Neural crest cell (in vitro differentiated cells): Measurements from ENCODE around the gene HEBP2. TPM values are rescaled to one million over a fixed set of nuclear protein-coding genes. Genes with fewer than 3 reads are reported as not detected.

Experiments
- DNase-seq: peaks from one replicate; pipeline ENCODE4 v3.0.0; 2021; ENCODE audit warnings: low read depth, mixed read lengths, low spot score
- H3K27ac Mint-ChIP-seq: one replicate; pipeline ENCODE4 v1.8.0; 2021; ENCODE audit warnings: mild to moderate bottlenecking, mixed read lengths; ENCODE audit not compliant: unreplicated experiment
- H3K27me3 Mint-ChIP-seq: 2 replicates; pipeline ENCODE4 v1.8.0; 2021; ENCODE audit warnings: low read depth, mild to moderate bottlenecking, mixed read lengths
- H3K36me3 Mint-ChIP-seq: 2 replicates; pipeline ENCODE4 v1.8.0; 2021; ENCODE audit warnings: low read depth, mild to moderate bottlenecking, mixed read lengths
- H3K4me1 Mint-ChIP-seq: 2 replicates; pipeline ENCODE4 v1.8.0; 2021; ENCODE audit warnings: mixed read lengths
- H3K4me3 Mint-ChIP-seq: one replicate; pipeline ENCODE4 v1.8.0; 2021; ENCODE audit warnings: mild to moderate bottlenecking, mixed read lengths
- H3K9me3 Mint-ChIP-seq: 2 replicates; pipeline ENCODE4 v1.8.0; 2021; ENCODE audit warnings: mixed read lengths
- CTCF ChIP-seq: fragments of 200-600 bp; sonication (generic); conservative IDR thresholded peaks from 2 replicates; pipeline ENCODE4 v1.5.0; 2021; ENCODE audit warnings: antibody characterized with exemption, mild to moderate bottlenecking
- total RNA-seq: library from RNA; stranded (reverse); gene quantifications from 2 replicates; pipeline ENCODE4 v1.2.1, GENCODE V29; 2021

HEBP2 gene
- total RNA-seq, 1 donor from 2014 or later: 26.5 TPM

- Mint-ChIP-seq H3K27me3 (no peaks in the 10 kb centered on the region), H3K4me1 (peaks cover 8% of the 10 kb centered on the region), H3K27ac (no peak overlapping the region), H3K4me3 (no peak overlapping the region), H3K36me3 (peaks cover 49% of the 10 kb centered on the region), H3K9me3 (peaks cover 4% of the 10 kb centered on the region)
- TF ChIP-seq CTCF: no peak
- no peak for DNase-seq
Measured at GRCh38 chr6:138416206-138416605, 12.2 kb downstream of the HEBP2 start.

GRCh38 chr6:138417493-138418117 is 13.6 kb downstream of the HEBP2 start:
- no peak overlapping the region for H3K4me3 Mint-ChIP-seq
- DNase-seq: no peak
- peaks cover 56% of the 10 kb centered on the region for H3K36me3 Mint-ChIP-seq
- H3K9me3 Mint-ChIP-seq: peaks cover 4% of the 10 kb centered on the region
- TF ChIP-seq CTCF: no peak
- H3K27ac Mint-ChIP-seq: no peak overlapping the region
- H3K4me1 Mint-ChIP-seq: peaks cover 8% of the 10 kb centered on the region
- H3K27me3 Mint-ChIP-seq: no peaks in the 10 kb centered on the region

GRCh38 chr6:138418118-138418742 is 14.2 kb downstream of the HEBP2 start:
- Mint-ChIP-seq H3K27me3 (no peaks in the 10 kb centered on the region), H3K36me3 (peaks cover 58% of the 10 kb centered on the region), H3K9me3 (peaks cover 4% of the 10 kb centered on the region), H3K4me3 (no peak overlapping the region), H3K4me1 (peaks cover 8% of the 10 kb centered on the region), H3K27ac (no peak overlapping the region)
- DNase-seq: no peak
- TF ChIP-seq CTCF: no peak

- H3K36me3 Mint-ChIP-seq: peaks cover 53% of the 10 kb centered on the region
- no peaks in the 10 kb centered on the region for H3K27me3 Mint-ChIP-seq
- no peaks in the 10 kb centered on the region for H3K4me1 Mint-ChIP-seq
- no peak overlapping the region for H3K4me3 Mint-ChIP-seq
- TF ChIP-seq CTCF: no peak
- no peak overlapping the region for H3K27ac Mint-ChIP-seq
- H3K9me3 Mint-ChIP-seq: peaks cover 4% of the 10 kb centered on the region
- DNase-seq: no peak
Measured at GRCh38 chr6:138419766-138420165, 15.7 kb downstream of the HEBP2 start.

- H3K36me3 Mint-ChIP-seq: peaks cover 50% of the 10 kb centered on the region
- no peaks in the 10 kb centered on the region for H3K27me3 Mint-ChIP-seq
- H3K4me3 Mint-ChIP-seq: no peak overlapping the region
- H3K9me3 Mint-ChIP-seq: peaks cover 4% of the 10 kb centered on the region
- no peaks in the 10 kb centered on the region for H3K4me1 Mint-ChIP-seq
- no peak overlapping the region for H3K27ac Mint-ChIP-seq
- TF ChIP-seq CTCF: no peak
- DNase-seq: no peak
Measured at GRCh38 chr6:138420356-138420755, 16.3 kb downstream of the HEBP2 start.
